Measurements from ENCODE around the gene GPR132. TPM values are rescaled to one million over a fixed set of nuclear protein-coding genes. Genes with fewer than 3 reads are reported as not detected.

GPR132 gene
- total and polyA plus RNA-seq, 10 of the 15 experiments (the other 5 are each of a cell fraction or from before 2014, with no cell fraction given): 1.9 to 49.3 (median 20.4) TPM

GRCh38 chr14:105065280-105066228 is at the start of gene GPR132 (continued):
- TF ChIP-seq SKIL (IDR thresholded peaks at IDR 0.05; ENCODE audit: low read depth, poor library complexity, severe bottlenecking) (peak; percentile 90), RELA (IDR thresholded peaks at IDR 0.05; ENCODE audit: borderline replicate concordance, partially characterized antibody) (peak; percentile 81), ZNF592 (IDR thresholded peaks at IDR 0.05) (no peak; the same call in 1 of the 2 replicates), CBFB (IDR thresholded peaks at IDR 0.05; ENCODE audit: low read depth) (peak; percentile 97), SP1 (IDR thresholded peaks at IDR 0.05; ENCODE audit: low read depth, low read length) (peak; percentile 7), RFX5 (IDR thresholded peaks at IDR 0.05; ENCODE audit: low read depth, low read length) (peak; percentile 45; the same call in 1 of the 2 replicates), CHD1 (IDR thresholded peaks at IDR 0.05; ENCODE audit: low read depth, low read length) (peak; percentile 40; the same call in 1 of the 2 replicates), SMAD5 (IDR thresholded peaks at IDR 0.05; ENCODE audit: low read depth) (peak; percentile 71), LARP7 (IDR thresholded peaks at IDR 0.05) (peak; percentile 59), NR2F1 (conservative IDR thresholded peaks at IDR 0.05) (peak; percentile 65; the same call in 1 of the 2 replicates), MXI1 (IDR thresholded peaks at IDR 0.05; ENCODE audit: low read depth, low read length) (peak; percentile 61; the same call in 1 of the 2 replicates), NKRF (conservative IDR thresholded peaks at IDR 0.05) (no peak; the same call in 1 of the 2 replicates)
- TF ChIP-seq, protein P1, sequence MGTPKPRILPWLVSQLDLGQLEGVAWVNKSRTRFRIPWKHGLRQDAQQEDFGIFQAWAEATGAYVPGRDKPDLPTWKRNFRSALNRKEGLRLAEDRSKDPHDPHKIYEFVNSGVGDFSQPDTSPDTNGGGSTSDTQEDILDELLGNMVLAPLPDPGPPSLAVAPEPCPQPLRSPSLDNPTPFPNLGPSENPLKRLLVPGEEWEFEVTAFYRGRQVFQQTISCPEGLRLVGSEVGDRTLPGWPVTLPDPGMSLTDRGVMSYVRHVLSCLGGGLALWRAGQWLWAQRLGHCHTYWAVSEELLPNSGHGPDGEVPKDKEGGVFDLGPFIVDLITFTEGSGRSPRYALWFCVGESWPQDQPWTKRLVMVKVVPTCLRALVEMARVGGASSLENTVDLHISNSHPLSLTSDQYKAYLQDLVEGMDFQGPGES (IDR thresholded peaks at IDR 0.05): no peak
- TF ChIP-seq, protein P2, sequence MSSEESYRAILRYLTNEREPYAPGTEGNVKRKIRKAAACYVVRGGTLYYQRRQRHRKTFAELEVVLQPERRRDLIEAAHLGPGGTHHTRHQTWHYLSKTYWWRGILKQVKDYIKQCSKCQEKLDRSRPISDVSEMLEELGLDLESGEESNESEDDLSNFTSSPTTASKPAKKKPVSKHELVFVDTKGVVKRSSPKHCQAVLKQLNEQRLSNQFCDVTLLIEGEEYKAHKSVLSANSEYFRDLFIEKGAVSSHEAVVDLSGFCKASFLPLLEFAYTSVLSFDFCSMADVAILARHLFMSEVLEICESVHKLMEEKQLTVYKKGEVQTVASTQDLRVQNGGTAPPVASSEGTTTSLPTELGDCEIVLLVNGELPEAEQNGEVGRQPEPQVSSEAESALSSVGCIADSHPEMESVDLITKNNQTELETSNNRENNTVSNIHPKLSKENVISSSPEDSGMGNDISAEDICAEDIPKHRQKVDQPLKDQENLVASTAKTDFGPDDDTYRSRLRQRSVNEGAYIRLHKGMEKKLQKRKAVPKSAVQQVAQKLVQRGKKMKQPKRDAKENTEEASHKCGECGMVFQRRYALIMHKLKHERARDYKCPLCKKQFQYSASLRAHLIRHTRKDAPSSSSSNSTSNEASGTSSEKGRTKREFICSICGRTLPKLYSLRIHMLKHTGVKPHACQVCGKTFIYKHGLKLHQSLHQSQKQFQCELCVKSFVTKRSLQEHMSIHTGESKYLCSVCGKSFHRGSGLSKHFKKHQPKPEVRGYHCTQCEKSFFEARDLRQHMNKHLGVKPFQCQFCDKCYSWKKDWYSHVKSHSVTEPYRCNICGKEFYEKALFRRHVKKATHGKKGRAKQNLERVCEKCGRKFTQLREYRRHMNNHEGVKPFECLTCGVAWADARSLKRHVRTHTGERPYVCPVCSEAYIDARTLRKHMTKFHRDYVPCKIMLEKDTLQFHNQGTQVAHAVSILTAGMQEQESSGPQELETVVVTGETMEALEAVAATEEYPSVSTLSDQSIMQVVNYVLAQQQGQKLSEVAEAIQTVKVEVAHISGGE (CRISPR knock-in tag; IDR thresholded peaks at IDR 0.05): no peak
